Transverse colon (tissue), 4 donors: Measurements from ENCODE around the gene CNKSR1.

Experiments
- CTCF ChIP-seq, 5 experiments: fragments of 200-600 bp in 3 of 5; fragments of 450-650 bp in 2 of 5; sonication (generic) in 3 of 5; IDR thresholded peaks; 1 replicate in 2 of 5; 2 replicates in 3 of 5; pipeline ENCODE4 v1.5.1; 2016 to 2017; ENCODE audit warnings: antibody characterized with exemption in 5 of 5, inconsistent platforms in 3 of 5, mild to moderate bottlenecking in 2 of 5, moderate library complexity in 1 of 5
- EP300 ChIP-seq: sonication (generic); formaldehyde crosslinking; IDR thresholded peaks from one replicate; pipeline ENCODE4 v1.6.1; 2017; ENCODE audit warnings: antibody characterized with exemption, low read depth
- POLR2AphosphoS5 ChIP-seq, 3 donors: sonication (generic); formaldehyde crosslinking; IDR thresholded peaks; one replicate each; pipeline ENCODE4 v1.6.1; 2016; ENCODE audit warnings: antibody characterized with exemption in 3 of 3

DNA sequence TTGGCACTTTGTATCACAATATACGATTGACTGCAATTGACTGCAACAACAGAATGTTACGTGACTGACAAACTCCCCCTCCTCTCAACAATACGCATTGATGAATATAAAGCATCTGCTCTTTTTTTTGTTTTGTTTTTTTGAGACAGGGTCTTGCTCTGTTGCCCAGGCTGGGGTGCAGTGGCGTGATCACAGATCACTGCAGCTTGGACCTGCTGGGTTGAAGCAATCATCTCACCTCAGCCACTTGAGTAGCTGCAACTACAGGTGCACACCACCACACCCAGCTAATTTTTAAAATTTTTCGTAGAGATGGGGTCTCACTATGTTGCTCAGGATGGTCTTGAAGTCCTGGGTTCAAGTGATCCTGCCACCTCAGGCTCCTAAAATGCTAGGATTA is 35.4 kb downstream of the CNKSR1 start:
- TF ChIP-seq POLR2AphosphoS5 (IDR thresholded peaks at IDR 0.05) (no peak), CTCF (IDR thresholded peaks at IDR 0.05) (no peak), EP300 (no peak)
